Measurements from ENCODE around the gene MAP1B. TPM values are rescaled to one million over a fixed set of nuclear protein-coding genes. Genes with fewer than 3 reads are reported as not detected.

The MAP1B gene
- total and polyA plus RNA-seq, 2 of the 4 experiments (the other 2 are of a cell fraction), result 41.1 to 183 TPM

- Histone ChIP-seq H3K56ac (ENCODE audit: extremely low read depth, insufficient read depth, low read length) (no peak overlapping the region), H2BK20ac (ENCODE audit: low read depth, low read length) (no peak overlapping the region), H3K23ac (ENCODE audit: low read depth, low read length) (no peak overlapping the region), H2AK5ac (ENCODE audit: low read depth, low read length) (no peak overlapping the region), H4K20me1 (ENCODE audit: insufficient read depth, low read length) (0 out of 2 replicates have a peak, but pooled peaks cover 3% of the 10 kb centered on the region), H2BK120ac (ENCODE audit: low read depth, low read length) (no peak overlapping the region), H3K27me3 (ENCODE audit: control insufficient read depth, insufficient read depth, low read length) (no peaks in the 10 kb centered on the region), H3K18ac (ENCODE audit: low read depth, low read length) (no peak overlapping the region), H4K91ac (ENCODE audit: insufficient read depth, low read depth, low read length) (no peak overlapping the region), H2BK15ac (ENCODE audit: low read depth, low read length) (no peak overlapping the region), H3K4me2 (ENCODE audit: low read depth, low read length) (no peak overlapping the region), H3K4me3 (ENCODE audit: insufficient read depth, low read depth, low read length) (no peak overlapping the region), H3K27ac (ENCODE audit: insufficient read depth, low read length) (no peak overlapping the region), H4K8ac (ENCODE audit: low read depth in 2 of 2, low read length in 2 of 2) (no peak overlapping the region), H4K5ac (ENCODE audit: low read depth, low read length) (no peak overlapping the region), H2AFZ (replicated peaks; ENCODE audit: low read length, poor library complexity) (no peak overlapping the region), H3K4ac (ENCODE audit: low read depth, low read length) (no peak overlapping the region), H3K9me1 (ENCODE audit: insufficient read depth, low read length) (peaks cover 9% of the 10 kb centered on the region), H3K14ac (replicated peaks; ENCODE audit: low read depth, low read length) (no peak overlapping the region; the same call in 1 of the 2 replicates), H2AK9ac (replicated peaks; ENCODE audit: low read depth, low read length, poor library complexity) (no peak overlapping the region), H2BK5ac (ENCODE audit: low read depth, low read length, poor library complexity, severe bottlenecking) (no peak overlapping the region), H3K9me3 (ENCODE audit: control insufficient read depth, insufficient read depth, low read length) (no peaks in the 10 kb centered on the region), H3K9ac (ENCODE audit: low read depth, low read length) (no peak overlapping the region), H3K79me1 (ENCODE audit: low read depth in 1 of 2, low read length in 2 of 2) (peaks cover 47 to 84% of the 10 kb centered on the region in 2 experiments), H3K36me3 (ENCODE audit: control insufficient read depth, insufficient read depth, low read length) (peaks cover 14% of the 10 kb centered on the region), H3K4me1 (ENCODE audit: control insufficient read depth, insufficient read depth, low read length) (peaks cover 1% of the 10 kb centered on the region; the same call in 1 of the 2 replicates)
- DNase-seq (no peak), ATAC-seq (ENCODE audit: low read depth) (no peak)
- in situ Hi-C loops (cut with MboI; ENCODE audit: low sequenced_read_pairs), result no loop called here
- TF ChIP-seq CTCF (conservative IDR thresholded peaks at IDR 0.05; ENCODE audit: low read depth, low read length) (no peak), RAD21 (IDR thresholded peaks at IDR 0.05; ENCODE audit: low read length) (no peak), CEBPB (IDR thresholded peaks at IDR 0.05; ENCODE audit: low read depth, low read length) (no peak)
- ChIA-PET CTCF (no interaction called here), POLR2A (ENCODE audit: unreplicated experiment) (no interaction called here)
- BruUV-seq (replicated peaks), result no TSS peak
- WGBS, 2 experiments (ENCODE audit: extremely low coverage in 2 of 2, insufficient read length in 1 of 2), result no CpG with 5 or more reads among the region's 6 CpGs
- dilution Hi-C loops (cut with HindIII; ENCODE audit: low sequenced_read_pairs, unreplicated experiment), result no loop called here
- intact Hi-C loops (cut with micrococcal nuclease), result no loop called here
Observed at GRCh38 chr5:72171667-72172066, 64.4 kb downstream of the MAP1B start.
